Activated CD8-positive, alpha-beta memory T cell treated with anti-CD3 and anti-CD28 coated beads for 4 hours (primary cell): ENCODE results near the gene ERCC3.
"Not testable (repeated sequence)": the region's sequence is repeated elsewhere in the genome, so short reads cannot be mapped to it uniquely, and the experiment has no call there.

Experiments used
- DNase-seq, 2 donors: peaks; one replicate each; pipeline ENCODE4 v3.0.0-alpha.2; 2020; ENCODE audit warnings: low read depth in 2 of 2

ERCC3 gene

DNA sequence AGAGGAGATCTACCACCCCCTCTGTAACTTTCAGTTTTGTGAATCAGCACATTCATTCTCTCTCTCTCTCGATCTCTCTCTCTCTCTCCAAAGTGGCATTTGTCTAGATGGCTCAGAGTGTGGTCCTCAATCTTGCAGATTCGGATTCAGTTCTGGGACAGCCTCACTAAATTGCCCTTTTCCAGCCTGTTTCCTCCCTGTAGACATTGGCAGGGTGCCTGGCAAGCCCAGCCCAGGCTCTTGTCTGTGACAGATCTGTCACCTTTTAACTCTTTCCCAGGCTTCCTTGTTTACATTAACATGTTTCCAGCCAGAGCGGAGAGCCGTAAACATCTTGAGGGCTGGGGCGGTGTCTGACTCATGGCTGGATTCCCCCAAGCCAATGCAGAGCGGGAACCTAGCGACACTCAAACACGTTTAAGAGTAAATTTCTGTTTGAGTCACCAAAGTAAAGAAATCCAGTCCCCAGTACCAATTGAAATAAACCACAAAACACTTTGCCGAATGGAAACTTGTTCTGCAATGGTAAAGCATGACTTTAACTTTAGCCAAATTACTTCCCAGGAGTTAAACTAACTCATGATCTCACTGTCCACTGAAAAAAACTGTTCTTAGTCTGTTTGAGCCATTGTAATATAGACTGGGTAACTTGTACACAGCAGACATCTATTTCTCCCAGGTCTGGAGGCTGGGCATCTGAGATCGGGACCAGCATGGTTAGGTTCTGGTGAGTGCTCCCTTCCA is 67.3 kb downstream of the ERCC3 start:
- DNase-seq, result no peak

DNA sequence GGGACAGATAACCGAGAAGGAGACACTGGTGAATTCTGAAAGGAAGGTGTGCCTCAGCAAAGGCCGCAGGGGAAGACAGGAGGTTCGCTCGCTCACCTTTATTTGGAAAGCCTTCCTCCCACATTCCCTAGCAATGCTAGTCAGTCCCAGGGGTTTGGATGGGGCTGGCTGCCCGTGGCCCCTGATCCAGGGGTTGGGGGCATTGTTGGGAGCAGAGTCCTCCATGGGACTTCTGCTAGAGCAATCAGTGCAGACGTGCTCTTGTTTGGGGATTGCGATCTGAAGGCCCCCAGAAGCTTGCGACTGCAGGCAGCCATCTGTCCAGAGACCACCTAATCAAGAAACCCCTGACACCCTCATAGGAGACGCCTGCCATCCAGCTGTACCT is 67.8 kb downstream of the ERCC3 start:
- DNase-seq, result no peak

GRCh38 chr2:127225186-127225960 is 68.6 kb downstream of the ERCC3 start:
- no peak for DNase-seq

- not testable (repeated sequence) for DNase-seq
Observed at GRCh38 chr2:127224135-127224534, 69.8 kb downstream of the ERCC3 start.

DNA sequence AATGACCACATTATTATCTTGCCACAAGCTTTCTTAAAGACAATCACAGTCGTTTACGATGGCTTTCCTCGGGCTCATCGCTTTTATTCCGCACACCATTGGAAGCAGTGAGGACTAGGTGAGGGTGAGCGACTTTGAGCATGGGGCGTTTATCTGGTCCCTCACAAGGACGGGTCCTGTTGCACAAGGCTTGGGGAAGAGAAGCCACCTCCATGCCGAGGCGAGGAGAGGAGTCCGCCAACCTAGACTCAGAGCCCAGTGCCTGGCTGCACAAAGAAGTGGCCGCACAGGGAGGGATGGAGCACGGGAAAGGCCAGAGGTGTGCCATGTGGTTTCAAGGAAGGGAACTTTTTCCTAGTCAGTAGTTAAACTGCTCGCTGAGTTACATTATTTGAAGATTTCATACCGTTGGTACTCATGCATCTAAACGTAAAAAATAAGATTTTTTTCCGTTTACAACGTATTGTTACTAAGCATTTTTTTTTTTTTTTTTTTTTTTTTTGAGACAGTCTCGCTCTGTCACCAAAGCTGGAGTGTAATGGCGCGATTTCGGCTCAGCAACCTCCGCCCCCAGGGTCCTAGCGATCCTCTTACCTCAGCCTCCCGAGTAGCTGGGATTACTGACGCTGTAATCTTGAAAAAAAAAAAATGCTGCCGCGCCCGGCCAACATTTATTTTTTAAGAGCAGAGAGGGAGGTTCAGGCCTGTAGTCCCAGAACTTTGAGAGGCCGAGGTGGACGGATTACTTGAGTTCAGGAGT is 73.0 kb downstream of the ERCC3 start:
- DNase-seq, result no peak

- DNase-seq, result no peak
Observed at GRCh38 chr2:127220102-127220767, 73.7 kb downstream of the ERCC3 start, which contains the start of gene CYP27C1. Gene CYP27C1, minus strand, starts transcription at chr2:127220299. Its CDS starts 29 bp downstream, at chr2:127220270.

GRCh38 chr2:127219171-127220070 is 74.5 kb downstream of the ERCC3 start:
- DNase-seq, result no peak

GRCh38 chr2:127218812-127219170 is 75.2 kb downstream of the ERCC3 start:
- no peak for DNase-seq

GRCh38 chr2:127217470-127218325 is 76.2 kb downstream of the ERCC3 start:
- no peak for DNase-seq

- DNase-seq, result no peak
Observed at GRCh38 chr2:127216593-127216992, 77.4 kb downstream of the ERCC3 start.

DNA sequence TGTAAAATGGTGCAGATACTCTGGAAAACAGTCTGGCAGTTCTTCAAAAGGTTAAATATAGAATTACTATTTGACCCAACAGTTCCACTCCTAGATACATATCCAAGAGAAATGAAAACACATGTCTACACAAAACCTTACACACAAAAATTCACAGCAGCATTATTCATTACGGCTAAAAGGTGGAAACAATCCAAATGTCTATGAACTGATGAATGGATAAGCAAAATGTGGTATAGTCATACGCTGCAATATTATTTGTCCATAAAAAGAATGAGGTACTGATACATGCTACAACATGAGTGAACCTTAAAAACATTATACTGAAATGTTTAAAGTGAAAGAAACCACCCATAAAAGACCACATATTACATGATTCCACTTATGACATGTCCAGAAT is 77.8 kb downstream of the ERCC3 start:
- no peak for DNase-seq

GRCh38 chr2:127214201-127214600 is 79.7 kb downstream of the ERCC3 start:
- not testable (repeated sequence) for DNase-seq

DNA sequence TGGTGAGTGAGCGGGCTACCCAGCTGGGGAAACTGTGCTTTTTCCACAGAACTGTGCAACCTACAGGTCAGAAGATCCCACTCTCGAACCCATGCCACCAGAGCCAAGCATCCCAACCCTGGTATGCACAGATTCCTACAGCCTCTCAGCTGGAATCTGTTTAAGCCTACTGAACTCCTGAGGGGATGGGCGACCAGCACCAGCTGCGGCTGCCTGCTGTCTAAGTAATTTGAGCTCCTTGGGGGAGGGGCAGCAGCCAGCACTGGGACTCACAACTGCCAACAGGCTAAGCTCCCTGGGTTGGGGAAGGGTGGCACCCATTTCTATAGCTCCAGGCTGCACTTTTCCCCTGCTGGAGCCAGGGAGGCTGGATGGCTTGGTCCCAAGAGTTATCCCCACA is 85.6 kb downstream of the ERCC3 start:
- no peak for DNase-seq
